Right ventricle myocardium superior (tissue), 1 donor: ENCODE measurements around the gene EXTL2. TPM values are rescaled to one million over a fixed set of nuclear protein-coding genes. Genes with fewer than 3 reads are reported as not detected.
"Not testable (repeated sequence)": the region's sequence is repeated elsewhere in the genome, so short reads cannot be mapped to it uniquely, and the experiment has no call there.

Experiments used
- ATAC-seq: fragments of 200-7000 bp; cut with Tn5 transposase; one replicate; pipeline ENCODE4 v1.9.1; 2020; ENCODE audit warnings: mild to moderate bottlenecking; ENCODE audit not compliant: poor library complexity
- DNase-seq: peaks from one replicate; pipeline ENCODE4 v3.0.0-alpha.2; 2020
- intact Hi-C: fragments of 100-400 bp; cut with DNase I; formaldehyde crosslinking; loops from one replicate; pipeline ENCODE4 v1.11.2; 2022
- total RNA-seq: library from RNA; stranded (reverse); fragmentation: NEBNext Ultra II Directional; extraction: Animal tissue kit (Norgen Biotek cat#: 25700); gene quantifications from one replicate; pipeline ENCODE4 v1.2.1, GENCODE V29; 2021
- donor health status: DM: no; HTN: yes; CAD: no; lungs with severe emphysema.

The EXTL2 gene
- total RNA-seq, 1 donor from 2014 or later, result 7.4 TPM

DNA sequence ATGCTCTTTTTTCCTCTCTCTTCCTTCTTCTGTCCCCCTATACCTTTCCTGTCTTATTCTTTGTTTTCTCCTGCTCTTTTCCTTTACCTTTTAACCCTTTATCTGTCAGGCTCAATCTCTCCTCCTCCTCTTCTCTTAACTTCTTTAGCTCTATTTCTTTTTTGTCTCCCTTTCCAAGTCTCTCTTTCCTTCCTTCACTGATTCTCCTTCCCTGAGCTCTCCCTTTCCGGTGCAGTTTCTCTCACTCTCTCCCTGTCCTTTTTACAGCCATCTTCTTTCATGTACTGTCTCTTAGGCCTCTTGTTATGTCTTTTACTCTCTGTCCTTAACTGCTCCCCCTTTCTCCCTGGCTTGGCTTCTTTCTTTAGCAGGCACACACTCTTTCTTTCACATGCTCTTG, 13.2 kb upstream of the EXTL2 start:
- DNase-seq (no peak), ATAC-seq (no peak)
- intact Hi-C loops, result no loop called here

DNA sequence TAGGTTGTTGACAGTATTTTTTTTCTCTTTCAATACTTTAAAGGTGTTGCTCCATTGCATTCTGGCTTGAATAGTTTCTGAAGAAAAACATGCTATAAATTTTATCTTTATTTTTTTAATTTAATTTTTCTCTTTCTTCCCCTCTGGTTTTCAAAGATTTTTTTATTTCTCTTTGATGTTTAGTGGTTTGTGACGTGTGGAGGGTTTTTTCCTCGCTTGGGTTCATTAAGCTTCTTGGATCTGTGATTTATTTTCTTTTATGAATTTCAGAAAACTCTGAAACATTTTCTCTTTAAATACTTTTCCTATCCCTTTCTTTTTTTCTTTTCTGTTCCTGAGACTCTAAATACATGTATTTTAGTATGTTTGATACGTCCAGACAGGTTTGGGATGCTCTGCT, 10.5 kb upstream of the EXTL2 start:
- ATAC-seq (no peak), DNase-seq (no peak)
- intact Hi-C loops, result no loop called here

DNA sequence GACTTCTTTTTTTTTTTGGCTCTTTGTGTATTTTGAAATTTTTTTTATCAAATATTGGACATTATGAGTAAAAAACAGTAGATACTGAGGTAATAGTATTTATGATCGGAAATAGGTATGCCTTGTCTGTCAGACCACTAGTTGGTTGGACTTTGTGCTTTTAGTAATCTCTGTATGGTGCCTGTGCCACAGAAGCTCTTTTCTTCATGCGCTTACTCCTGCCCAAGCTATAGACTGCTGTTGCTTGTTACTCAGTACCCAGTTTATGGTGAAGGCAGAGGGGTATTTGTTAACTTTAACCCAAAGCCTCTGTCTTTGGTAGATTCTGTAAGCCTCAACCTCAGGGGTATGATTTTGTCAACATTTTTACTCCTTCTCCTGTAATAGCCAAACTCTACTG, 9.9 kb upstream of the EXTL2 start:
- ATAC-seq (no peak), DNase-seq (no peak)
- intact Hi-C loops, result no loop called here

DNA sequence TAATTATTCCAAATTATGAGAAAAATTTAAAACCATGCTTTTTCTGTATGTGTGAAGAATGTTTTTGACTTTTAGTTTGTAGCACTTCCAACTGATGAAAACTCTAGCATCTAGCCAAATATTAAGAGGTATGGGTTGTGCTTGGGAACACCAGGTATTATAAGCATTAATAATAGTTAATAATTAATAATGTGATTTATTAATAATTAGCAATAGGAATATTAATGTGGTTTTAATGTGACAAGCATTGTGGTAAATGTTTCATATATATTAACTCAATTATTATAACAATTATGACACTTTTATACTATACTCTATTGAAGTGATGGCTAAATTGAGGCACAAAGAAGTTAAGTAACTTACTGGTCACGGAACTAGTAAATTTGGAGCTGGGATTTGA, 9.1 kb upstream of the EXTL2 start:
- intact Hi-C loops, result no loop called here
- ATAC-seq, result no peak

DNA sequence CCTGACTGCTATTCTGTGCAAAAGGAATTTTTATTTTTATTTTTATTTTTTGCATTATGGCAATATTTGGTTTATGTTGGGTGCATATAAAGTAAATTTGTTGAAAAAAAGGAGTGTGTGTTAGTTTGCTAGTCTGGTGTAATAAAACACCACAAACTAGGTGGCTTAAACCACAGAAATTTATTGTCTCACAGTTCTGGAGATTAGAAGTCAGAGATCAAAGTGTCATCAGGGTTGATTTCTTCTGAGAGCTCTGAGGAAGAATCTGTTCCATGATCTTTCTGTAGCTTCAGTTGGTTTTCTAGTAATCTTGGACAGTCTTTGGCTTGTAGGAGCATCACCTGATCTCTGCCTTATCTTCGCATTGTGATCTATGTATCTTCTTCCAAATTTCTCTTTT, 7.7 kb upstream of the EXTL2 start:
- ATAC-seq (no peak), DNase-seq (no peak)
- intact Hi-C loops, result no loop called here

More for the DNA sequence above, 9.1 kb upstream of the EXTL2 start:
- DNase-seq, result no peak

DNA sequence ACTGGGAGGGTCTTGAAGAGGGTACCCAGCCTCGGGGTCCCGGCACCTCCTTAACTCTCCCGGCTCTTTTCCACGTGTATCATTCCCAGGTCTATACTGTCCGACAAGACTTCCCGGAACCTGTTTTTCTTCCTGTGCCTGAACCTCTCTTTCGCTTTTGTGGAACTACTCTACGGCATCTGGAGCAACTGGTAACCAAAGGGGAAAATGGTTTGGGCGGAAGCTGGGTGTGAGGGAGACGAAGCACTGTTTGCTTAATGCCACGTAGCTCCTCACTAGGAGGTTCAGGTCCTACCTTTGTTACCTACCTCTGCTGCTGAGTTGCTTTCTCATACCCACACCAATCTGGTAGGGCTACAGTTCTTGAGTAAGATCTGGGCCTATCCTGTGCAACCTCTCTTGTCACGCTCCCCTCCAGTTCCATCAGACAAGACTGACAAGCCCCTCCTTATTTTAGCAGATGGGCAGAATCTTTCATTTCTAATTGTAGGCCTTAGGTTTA, 1.9 kb upstream of the EXTL2 start:
- DNase-seq, result no peak
- ATAC-seq, result peak; percentile 9
- intact Hi-C loops, result no loop called here

DNA sequence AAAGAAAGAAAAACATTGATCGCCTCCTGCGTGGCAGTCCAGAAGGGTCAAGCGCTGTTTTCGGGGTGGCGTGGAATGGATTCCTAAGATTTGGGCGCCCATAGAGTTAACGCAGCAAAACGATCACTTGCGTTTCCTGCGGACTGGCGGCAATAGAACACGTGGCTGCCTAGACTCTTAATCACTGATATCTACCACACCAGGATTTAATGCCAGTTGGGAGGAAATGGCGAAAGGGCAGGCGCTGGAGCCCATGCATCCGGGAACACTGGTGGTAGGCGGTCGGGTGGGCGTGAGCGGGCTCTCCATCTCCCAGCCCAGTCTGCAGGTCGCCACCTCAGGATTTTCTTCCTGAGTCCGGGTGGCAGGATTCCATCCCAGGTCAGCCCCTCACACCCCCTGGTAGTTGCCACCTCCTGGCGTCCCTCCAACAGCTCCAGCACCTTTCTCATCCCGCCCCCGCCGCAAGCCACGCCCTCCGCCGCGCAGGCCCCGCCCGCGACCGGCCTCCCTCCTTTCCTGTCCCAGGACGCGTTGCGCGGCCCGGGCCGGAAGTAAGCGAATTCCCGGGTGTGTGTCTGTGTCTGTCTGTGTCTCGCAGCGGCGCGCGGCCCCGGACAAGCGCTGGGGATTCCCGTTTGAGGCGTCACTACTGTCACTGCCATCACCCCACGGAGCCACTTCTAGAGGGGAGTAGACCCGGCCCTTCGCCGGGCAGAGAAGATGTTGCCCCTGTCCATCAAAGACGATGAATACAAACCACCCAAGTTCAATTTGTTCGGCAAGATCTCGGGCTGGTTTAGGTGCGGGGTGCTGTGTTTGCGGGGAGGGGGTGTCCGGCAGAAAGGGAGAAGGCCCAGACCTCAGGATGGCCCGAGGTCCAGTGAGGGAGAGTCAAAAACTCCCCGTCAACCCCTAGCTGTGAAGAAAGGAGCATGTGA, 1.2 kb upstream of the EXTL2 start, which contains the start of gene SLC30A7:
Gene SLC30A7 (plus strand): TSS at position 551 of the 941 bp plus-strand sequence. CDS start 173 bp downstream, at position 724.
- DNase-seq (peak; percentile 98), ATAC-seq (peak; percentile 97)
- intact Hi-C loops, result no loop called here

DNA sequence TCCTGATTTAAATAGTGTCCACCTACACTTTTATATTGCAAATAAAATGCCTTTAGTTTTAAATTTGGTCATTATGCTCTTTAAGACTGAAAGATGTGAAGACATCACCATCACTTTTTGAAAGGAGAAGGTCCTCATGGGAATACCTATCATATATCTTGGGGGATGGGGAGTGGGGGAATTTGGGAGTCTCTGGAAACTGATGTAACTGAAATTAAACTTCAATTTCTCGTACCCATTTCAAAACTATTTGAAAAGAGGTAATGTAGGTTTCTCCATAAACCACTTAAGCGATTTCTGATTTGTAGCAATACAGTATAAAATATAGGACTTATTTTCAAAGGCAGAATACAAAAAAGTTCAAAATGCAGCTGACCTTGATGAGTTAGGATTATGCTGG, 924 bp downstream of the EXTL2 start:
- DNase-seq (no peak), ATAC-seq (no peak)
- intact Hi-C loops, result no loop called here

DNA sequence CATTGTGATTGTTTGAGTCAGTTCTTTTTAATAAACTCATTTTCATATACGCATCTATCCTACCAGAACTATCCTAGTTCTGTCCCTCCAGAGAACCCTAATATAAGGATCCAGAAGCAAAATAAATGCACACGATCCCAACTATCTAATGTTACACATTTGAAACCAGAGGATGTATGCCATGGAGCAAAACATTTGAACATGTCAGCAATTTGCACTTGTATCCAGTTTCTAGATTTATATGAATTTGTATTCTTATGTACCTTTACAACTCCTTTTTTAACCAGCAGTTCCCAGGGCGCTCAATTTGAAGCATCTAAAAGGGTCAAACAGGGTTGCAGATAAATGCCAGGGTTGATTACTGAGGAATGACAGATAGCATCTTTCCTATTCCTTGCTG, 2.1 kb downstream of the EXTL2 start:
- intact Hi-C loops, result no loop called here
- DNase-seq (no peak), ATAC-seq (no peak)

DNA sequence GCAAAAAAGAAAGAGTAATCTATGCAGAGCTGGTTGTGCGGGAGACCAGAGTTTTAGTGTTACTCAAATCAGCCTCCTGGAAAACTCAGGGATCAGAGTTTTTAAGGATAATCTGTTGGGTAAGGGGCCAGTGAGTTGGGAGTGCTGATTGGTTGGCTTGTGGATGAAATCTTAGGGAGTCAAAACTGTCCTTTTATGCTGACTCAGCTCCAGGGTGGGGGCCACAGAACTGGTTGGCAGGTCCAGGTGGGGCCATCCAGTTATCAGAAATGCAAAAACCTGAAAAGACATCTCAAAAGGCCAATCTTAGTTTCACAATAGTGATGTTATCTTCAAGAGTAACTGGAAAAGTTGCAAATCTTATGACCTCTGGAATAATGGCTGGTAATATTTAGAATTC, 3.3 kb downstream of the EXTL2 start:
- intact Hi-C loops, result no loop called here
- ATAC-seq (no peak), DNase-seq (no peak)

DNA sequence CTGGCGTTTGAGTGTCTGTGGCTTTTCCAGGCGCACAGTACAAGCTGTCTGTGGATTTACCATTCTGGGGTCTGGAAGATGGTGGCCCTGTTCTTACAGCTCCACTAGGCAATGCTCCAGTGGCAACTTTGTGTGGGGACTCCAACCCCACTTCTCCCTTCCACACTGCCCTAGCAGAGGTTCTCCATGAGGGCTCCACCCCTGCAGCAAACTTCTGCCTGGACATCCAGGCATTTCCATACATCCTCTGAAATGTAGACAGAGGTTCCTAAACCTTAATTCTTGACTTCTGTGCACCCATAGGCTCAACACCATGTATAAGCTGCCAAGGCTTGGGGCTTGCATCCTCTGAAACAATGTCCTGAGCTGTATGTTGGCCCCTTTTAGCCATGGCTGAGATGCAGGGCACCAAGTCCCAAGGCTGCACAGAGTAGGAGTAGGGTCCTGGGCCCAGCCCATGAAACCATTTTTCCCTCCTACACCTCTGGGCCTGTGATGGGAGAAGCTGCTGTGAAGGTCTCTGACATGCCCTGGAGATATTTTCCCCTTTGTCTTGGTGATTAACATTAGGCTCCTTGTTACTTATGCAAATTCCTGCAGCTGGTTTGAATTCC, 4.7 kb downstream of the EXTL2 start:
- intact Hi-C loops, ATAC-seq, DNase-seq: not testable (repeated sequence)

DNA sequence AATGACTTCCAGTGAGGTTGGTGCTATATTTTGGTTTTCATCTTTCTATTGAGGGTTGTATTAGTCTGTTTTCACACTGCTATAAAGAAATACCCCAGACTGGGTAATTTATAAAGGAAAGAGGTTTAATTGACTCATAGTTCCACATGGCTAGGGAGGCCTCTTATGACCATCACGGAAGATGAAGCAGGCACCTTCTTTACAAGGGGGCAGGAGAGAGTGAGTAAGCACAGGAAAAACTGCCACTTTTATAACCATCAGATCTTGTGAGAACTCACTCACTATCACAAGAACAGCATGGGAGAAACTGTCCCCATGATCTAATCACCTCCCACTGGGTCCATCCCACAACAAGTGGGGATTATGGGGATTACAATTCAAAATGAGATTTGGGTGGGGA, 5.6 kb downstream of the EXTL2 start:
- ATAC-seq, DNase-seq, intact Hi-C loops: not testable (repeated sequence)

DNA sequence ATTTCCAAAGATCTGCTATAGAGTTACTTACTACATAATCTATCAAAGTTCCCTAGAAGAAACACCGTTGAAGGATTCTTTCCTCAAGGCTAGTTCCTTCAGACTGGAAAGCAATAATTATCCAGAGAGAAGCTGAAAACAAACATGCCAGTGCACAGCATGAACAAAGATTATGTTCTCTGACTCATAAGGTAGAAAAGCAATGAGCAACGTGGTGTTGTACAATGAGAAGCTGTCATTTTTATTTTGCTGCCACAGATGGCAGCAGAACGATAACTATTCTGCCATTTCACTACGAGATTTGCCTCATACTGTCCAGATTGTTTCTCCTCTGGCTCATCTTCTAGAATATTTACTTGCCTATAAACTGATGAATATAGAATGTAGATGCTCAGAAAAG, 10.7 kb downstream of the EXTL2 start:
- ATAC-seq, result no peak
- intact Hi-C loops, result no loop called here
- DNase-seq, result no peak

DNA sequence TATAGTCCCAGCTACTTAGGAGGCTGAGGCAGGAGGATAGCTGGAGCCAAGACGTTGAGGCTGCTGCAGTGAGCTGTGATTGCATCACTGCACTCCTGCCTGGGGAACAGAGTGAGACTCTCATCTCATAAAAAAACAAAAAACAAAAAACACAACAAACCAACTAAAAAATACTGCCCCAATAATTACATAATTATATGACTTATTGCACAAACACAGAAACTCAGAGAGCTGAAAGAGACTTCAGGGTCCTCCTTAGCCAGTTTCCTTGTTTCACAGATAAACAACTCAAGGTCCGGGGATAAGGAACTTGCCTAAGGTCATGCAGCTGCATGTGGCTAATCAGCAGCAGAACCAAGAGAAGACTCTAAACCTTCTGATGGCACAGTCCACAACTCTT, 11.9 kb downstream of the EXTL2 start:
- DNase-seq, result no peak
- intact Hi-C loops, result no loop called here
- peak; percentile 82 for ATAC-seq

DNA sequence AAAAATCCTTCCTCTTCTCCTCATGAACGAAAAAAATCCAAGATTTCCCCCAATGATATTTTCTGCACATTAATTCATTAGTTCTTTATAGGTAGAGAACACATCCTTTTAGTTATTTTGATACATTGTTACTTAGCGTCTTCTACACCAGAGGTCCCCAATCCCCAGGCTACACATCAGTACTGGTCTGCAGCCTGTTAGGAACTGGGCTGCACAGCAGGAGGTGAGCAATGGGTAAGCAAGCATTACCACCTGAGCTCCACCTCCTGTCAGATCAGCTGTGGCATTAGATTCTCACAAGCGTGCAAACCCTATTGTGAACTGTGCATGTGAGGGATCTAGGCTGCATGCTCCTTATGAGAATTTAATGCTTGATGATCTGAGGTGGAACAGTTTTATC, 13.0 kb downstream of the EXTL2 start:
- intact Hi-C loops, result no loop called here
- no peak for DNase-seq
- no peak for ATAC-seq

DNA sequence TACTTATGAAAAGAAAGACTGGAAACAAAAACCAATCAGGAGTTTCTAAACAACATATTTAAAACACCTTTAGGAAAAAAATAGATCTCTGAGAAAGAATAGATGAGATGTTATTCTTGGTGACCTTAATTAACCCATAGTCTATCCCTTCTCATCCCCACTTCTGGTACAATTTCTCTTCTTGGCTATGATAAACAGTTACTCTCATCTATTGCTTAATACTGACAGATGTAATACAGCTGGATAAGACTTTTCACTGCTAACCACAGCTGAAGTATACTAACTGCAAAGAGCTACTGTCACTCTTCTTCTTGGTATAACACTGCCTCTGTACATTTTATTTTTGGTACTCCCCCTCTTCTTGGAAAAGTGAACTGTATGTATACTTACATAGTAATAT, 15.2 kb downstream of the EXTL2 start:
- ATAC-seq, result peak; percentile 63
- intact Hi-C loops, result no loop called here

DNA sequence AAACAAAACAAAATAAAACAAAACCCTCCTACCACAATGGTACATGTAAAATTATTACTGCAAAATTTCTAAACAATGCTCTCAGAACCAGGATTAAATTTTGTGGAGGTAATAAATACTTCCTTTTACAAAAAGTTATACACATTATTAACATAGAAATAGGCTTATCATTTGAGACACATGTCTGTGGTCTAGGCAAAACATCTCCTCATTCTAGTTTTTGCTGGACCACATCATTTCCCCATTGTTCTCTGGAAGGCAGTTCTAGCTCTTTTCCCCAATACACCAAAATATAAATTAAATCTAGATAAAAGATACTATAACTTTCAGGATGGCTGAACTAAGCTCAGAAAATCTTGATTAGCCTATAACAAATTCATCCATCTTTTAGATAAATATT, 18.4 kb downstream of the EXTL2 start:
- no peak for ATAC-seq
- DNase-seq, result no peak
- intact Hi-C loops, result no loop called here

More for the DNA sequence above, 15.2 kb downstream of the EXTL2 start:
- DNase-seq, result no peak

DNA sequence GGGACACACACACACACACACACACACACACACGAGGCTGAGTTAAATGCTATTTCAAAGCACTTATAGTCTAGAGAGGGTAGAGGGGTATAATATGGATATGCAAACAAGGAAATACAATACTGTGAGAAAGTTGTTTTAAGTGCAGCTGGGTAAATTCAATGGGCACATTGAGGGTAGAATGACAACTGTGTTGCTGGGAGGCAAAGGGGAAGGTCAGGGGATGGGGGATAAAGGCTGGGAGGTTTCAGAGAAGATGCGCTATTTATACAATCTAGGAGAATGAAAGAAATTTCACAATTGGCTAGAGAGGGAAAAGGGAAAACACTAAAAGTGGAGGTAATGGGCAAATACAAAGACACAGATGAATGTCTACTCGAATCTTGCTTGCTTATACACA, 19.4 kb downstream of the EXTL2 start:
- intact Hi-C loops, result no loop called here
- ATAC-seq, result no peak
- no peak for DNase-seq

DNA sequence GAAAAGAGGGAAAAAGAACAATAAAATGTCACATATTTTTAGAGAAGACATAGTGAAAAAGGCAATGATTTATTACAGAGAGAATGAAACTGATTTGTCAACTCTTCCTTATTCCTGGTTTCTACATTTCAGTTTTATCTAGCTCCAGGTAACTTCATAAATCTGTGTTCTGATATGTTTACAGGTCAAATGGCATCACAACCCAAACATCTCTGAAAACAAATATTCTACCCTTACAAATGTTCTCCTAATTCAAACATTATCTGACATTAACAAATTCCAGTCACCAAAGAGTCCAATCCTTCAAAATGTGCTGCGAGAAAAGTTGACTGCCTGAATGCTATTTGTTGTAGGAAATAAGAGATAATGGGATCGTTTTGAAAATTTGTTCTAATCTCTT, 20.2 kb downstream of the EXTL2 start:
- DNase-seq (no peak), ATAC-seq (no peak)
- intact Hi-C loops, result no loop called here

DNA sequence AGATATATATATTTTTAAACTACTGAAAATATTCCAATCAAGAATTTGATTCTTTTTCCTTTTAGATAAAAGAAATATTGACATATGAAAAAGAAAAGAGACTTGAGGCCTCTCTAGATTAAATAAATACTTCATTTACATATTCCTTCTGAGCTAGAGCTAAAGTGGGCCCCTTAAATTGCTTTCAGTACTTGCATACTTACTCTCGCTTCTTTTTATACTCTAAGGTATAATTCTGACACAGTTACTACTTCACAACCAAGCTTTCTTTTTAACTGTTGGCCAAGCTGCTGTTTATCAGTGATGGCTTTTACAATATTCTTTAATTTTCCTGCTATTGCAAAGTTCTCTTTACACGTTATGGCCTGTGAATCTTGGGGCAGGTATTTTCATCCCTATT, 24.6 kb downstream of the EXTL2 start:
- no peak for DNase-seq
- ATAC-seq, result no peak
- intact Hi-C loops, result loop anchor here (5.0 kb wide), 3 partner anchors 263 to 1063 kb away; no protein-coding TSS in a partner anchor
